Effector memory CD4-positive, alpha-beta T cell (primary cell): Measurements from ENCODE around the gene PCYT1B.
A peak's percentile ranks its signal among the peaks of the same experiment; 100 is the strongest.

Source experiments
- DNase-seq, 3 donors: peaks; one replicate each; pipeline ENCODE4 v3.0.0-alpha.2; 2020
- H3K27ac ChIP-seq: 2 replicates; pipeline ENCODE4 v1.7.0; 2013; ENCODE audit warnings: mild to moderate bottlenecking, low read length, moderate library complexity; ENCODE audit not compliant: insufficient read depth, poor library complexity, severe bottlenecking
- H3K27me3 ChIP-seq: replicated peaks from 2 replicates; pipeline ENCODE4 v1.7.0; 2013; ENCODE audit warnings: mild to moderate bottlenecking, low read length; ENCODE audit not compliant: insufficient read depth, control insufficient read depth, poor library complexity, severe bottlenecking
- H3K36me3 ChIP-seq: 2 replicates; pipeline ENCODE4 v1.7.0; 2013; ENCODE audit warnings: mild to moderate bottlenecking, low read length, moderate library complexity; ENCODE audit not compliant: control insufficient read depth, insufficient read depth
- H3K4me1 ChIP-seq: 2 replicates; pipeline ENCODE4 v1.7.0; 2013; ENCODE audit warnings: low read length, mild to moderate bottlenecking; ENCODE audit not compliant: control insufficient read depth, insufficient read depth, poor library complexity, severe bottlenecking
- H3K4me3 ChIP-seq: 2 replicates; pipeline ENCODE4 v1.7.0; 2013; ENCODE audit warnings: low read length, low read depth, mild to moderate bottlenecking; ENCODE audit not compliant: insufficient read depth, poor library complexity, severe bottlenecking
- H3K9me3 ChIP-seq: 2 replicates; pipeline ENCODE4 v1.7.0; 2013; ENCODE audit warnings: mild to moderate bottlenecking, low read length, moderate library complexity; ENCODE audit not compliant: control insufficient read depth
- total RNA-seq, 3 donors: gene quantifications; one replicate each; lab custom pipeline; 2026; lab: John Stamatoyannopoulos, UW

Gene PCYT1B
- total RNA-seq: 0 to 0.19 (median 0) reads per million in 3 donors

DNA sequence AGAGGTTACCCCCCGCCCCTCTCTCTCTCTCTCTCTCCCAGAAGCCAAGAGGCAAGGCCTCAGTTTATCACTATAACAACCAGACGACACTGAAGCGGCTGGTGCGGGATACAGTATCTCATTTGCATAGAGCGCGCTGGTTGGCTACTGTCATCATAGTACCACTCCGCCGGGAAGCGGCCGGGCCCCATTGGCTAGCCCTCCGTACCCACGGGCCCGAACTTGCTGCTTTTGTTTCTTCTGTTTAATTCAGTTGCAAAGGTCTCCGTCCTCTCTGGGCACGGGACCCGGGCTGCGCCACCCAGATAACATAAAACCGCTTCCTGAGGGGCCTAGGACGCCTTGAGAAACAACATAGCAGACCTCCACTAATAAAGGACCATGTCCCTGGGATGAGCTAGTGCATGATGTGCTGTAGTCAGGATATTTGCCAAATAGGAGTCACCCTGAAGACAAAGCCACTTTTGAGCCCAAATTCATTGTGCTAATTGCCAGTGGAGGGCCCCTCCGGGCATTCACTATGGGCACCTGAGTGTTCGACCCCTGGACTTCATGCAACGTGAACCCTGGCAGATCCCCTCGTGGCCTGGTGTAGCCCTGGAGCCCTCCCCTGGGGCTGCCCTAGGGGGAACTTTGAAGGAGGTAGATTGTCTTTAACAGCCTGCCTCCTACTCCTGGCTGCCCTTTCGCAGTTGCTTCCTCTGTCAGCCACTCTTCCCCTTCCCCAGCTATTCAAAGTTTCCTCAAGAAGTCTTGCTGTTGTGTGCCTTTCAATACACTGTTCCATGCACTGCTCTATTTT lies at the start of gene PCYT1B:
PCYT1B (minus strand) TSS at position 91 of the 802 bp plus-strand sequence. CDS start 242 bp downstream, outside the sequence.
- DNase-seq: peak; percentile 14 to 36 (median 30)
- H3K4me1 ChIP-seq: no peaks in the 10 kb centered on the region
- no peak within 1 kb of the TSS for H3K27ac ChIP-seq
- no peaks in the 10 kb centered on the region for H3K36me3 ChIP-seq
- H3K9me3 ChIP-seq: no peaks in the 10 kb centered on the region
- H3K27me3 ChIP-seq: no peaks in the 10 kb centered on the region
- peak within 1 kb of the TSS; percentile 2 for H3K4me3 ChIP-seq

DNA sequence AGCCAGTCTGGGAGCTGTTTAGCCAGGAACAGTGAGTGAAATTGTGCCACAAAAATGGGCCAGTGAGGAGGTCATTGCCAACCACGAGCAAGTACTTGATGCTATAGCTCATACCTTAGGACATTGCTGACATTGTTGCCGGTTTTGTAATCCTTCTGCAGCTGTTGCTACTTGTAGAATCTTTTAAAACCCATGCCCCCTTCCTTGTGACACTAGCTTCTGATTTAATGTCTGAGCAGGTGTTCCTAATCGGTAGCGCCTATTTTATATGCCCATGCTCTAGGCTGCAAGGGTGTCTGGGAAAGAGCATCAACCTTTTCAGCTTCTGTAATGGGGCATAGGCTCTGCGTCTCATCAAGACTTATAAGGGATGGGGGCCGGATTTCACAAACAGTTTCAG lies 49.1 kb upstream of the PCYT1B start:
- Histone ChIP-seq H3K27me3 (no peaks in the 10 kb centered on the region), H3K9me3 (no peaks in the 10 kb centered on the region), H3K4me3 (no peak overlapping the region), H3K27ac (no peak overlapping the region), H3K36me3 (no peaks in the 10 kb centered on the region), H3K4me1 (no peaks in the 10 kb centered on the region)
- no peak for DNase-seq

DNA sequence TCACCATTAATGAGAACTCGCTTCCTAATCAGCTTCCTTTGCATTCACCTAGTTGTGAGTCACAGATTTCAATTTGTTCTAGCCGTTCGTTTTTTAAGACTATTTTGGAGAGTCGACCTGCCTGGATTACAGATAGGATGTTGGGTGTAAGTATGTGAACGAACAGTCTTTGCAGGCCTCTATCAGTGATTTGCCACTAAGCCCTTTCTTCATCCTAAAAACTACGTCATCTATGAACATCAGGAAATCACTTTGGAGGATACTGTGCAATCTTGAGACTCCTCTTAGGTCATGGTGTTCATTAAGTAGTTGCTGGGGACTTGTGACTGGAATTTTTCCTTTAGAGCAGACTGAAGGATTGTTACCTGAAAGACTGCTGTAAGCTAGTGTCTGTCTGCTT lies 47.7 kb upstream of the PCYT1B start:
- Histone ChIP-seq H3K27me3 (no peaks in the 10 kb centered on the region), H3K4me1 (no peaks in the 10 kb centered on the region), H3K36me3 (no peaks in the 10 kb centered on the region), H3K27ac (no peak overlapping the region), H3K4me3 (no peak overlapping the region), H3K9me3 (no peaks in the 10 kb centered on the region)
- no peak for DNase-seq

DNA sequence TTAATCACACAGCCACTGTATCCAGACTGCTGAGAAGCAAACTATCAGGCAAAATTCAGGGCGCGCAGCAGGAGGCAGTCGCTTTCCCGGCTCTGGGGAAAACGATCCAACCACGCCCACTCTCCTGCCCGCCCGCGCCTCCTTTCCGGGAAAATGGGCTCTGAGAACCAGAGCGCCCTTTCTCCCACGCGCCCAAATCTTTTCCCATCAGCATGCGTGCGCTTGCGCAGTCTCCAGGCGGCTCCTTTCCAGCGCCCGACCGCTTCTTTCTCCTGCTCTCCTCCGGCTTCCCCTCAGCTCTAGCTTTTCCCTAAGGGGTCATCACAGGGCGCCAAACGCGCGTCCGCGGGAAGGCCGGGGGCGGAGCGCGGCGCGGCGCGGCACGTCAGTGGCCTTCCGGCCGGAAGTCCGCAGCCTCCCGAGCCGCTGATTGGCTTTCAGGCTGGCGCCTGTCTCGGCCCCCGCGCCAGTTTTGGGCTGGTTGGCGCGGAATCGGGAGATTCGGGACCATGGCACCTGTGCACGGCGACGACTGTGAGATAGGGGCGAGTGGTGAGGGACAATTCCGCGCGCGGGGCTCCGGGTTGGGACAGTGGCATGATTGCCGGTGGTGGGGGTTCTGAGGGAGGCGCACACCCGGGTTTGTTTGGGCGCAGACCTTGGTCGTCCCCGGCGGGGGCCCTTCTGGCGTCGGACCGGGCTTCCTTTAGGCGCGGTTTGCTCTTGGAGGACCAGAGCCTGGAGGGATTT lies 46.5 kb upstream of the PCYT1B start, which contains the start of gene POLA1:
POLA1 (plus strand) TSS at position 466 of the 750 bp plus-strand sequence; CDS start at position 510, 44 bp downstream.
- Histone ChIP-seq H3K4me1 (no peaks in the 10 kb centered on the region), H3K4me3 (peak within 1 kb of the TSS; percentile 74), H3K9me3 (no peaks in the 10 kb centered on the region), H3K27ac (peak within 1 kb of the TSS; percentile 37), H3K36me3 (no peaks in the 10 kb centered on the region), H3K27me3 (no peaks in the 10 kb centered on the region)
- DNase-seq: peak; percentile 36 to 58 (median 45)

DNA sequence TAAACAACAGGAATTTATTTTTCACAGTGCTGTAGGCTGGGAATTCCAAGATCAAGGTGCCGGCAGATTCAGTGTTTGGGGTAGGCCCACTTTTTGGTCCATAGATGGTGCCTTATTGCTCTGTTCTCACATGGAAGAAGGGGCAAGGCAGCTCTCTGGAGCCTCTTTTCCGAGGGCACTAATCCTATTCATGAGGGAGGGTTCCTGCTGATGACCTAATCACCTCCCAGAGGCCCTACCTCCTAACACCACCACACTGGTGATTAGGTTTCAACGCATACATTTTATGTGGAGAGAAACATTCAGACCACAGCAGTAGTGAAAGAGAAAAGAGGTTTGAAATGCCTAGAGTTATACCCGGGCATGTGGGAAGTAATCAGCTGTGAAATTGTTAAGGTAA lies 45.2 kb upstream of the PCYT1B start:
- H3K27ac ChIP-seq: no peak overlapping the region
- DNase-seq: no peak
- no peaks in the 10 kb centered on the region for H3K36me3 ChIP-seq
- H3K27me3 ChIP-seq: no peaks in the 10 kb centered on the region
- H3K4me1 ChIP-seq: no peaks in the 10 kb centered on the region
- no peaks in the 10 kb centered on the region for H3K9me3 ChIP-seq
- H3K4me3 ChIP-seq: no peak overlapping the region

DNA sequence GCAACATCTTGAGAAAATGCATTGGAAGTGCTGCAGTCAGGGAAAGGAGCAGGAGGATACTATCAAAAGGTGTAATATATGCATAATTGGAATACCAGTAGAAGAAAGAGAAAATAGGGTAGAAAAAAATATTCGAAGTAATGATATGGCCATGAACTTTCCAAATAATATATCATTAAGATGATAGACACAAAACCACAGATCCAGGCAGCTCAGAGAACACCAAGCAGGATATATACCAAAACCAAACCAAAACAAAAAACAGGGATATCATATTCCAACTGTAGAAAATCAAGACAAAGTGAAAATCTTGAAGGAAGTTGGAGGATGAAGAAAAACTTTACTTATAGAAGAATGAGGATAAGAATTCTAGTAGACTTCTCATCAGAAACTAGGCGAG lies 36.9 kb upstream of the PCYT1B start:
- DNase-seq: no peak
- H3K9me3 ChIP-seq: no peaks in the 10 kb centered on the region
- H3K36me3 ChIP-seq: no peaks in the 10 kb centered on the region
- no peaks in the 10 kb centered on the region for H3K4me1 ChIP-seq
- no peak overlapping the region for H3K27ac ChIP-seq
- H3K27me3 ChIP-seq: no peaks in the 10 kb centered on the region
- no peak overlapping the region for H3K4me3 ChIP-seq

DNA sequence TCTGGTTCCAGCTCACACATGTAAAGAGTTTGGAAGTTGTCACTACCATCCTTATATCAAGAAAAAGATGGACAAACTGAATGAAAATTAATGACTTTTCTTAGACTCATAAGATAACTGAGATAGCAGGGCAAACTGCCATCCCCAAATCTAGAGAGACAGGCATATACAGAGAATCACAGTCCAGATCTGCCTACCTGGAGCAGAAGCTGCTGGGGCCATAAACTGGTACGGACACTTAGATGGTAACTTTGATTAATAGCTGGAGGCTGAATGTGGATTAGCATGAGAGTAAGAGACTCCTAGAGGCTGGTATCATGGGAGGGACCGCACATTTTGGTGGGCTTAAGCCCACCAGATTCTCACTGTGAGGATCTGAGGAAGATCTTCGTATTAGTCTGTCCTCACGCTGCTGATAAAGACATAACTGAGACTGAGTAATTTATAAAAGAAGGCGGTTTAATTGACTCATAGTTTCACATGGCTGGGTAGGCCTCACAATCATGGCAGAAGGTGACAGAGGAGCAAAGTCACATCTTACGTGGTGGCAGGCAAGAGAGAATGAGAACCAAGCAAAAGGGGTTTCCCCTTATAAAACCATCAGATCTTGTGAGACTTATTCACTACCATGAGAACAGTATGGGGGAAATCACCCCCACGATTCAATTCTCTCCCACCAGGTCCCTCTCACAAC lies 35.7 kb upstream of the PCYT1B start:
- no peak for DNase-seq
- H3K27ac ChIP-seq: no peak overlapping the region

DNA sequence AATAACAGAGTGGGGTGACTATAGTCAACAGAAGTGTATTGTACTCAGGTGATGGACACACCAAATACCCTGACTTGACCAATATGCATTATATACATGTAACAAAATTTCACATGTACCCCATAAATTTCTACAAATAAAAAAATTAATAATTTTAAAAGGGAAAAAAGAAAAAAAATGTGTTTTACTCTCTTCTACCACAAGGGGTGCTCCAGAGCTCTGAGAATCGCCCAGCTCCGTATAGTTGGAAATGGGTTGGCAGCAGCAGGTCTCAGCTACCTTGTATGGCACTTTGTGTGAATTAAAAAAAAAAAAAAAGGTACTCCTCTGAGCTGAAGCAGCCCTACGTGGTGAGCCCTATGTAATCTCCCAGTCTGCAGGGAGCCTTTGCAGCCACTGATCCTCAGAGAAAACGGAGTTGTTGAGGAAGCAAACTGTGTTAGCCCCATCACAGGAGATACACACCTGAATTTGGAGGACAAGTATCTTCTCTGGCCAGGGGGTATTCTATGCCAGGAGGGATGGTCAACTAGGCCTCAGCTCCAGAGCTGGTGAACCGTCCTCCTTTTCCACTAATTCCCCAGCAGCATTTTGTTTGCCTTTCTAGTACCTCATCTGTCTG lies 29.4 kb upstream of the PCYT1B start:
- no peak for DNase-seq
- H3K4me1 ChIP-seq: no peaks in the 10 kb centered on the region

More for the DNA sequence above, 35.7 kb upstream of the PCYT1B start:
- H3K27me3 ChIP-seq: no peaks in the 10 kb centered on the region
- no peaks in the 10 kb centered on the region for H3K36me3 ChIP-seq
- no peaks in the 10 kb centered on the region for H3K4me1 ChIP-seq
- H3K4me3 ChIP-seq: no peak overlapping the region
- no peaks in the 10 kb centered on the region for H3K9me3 ChIP-seq

DNA sequence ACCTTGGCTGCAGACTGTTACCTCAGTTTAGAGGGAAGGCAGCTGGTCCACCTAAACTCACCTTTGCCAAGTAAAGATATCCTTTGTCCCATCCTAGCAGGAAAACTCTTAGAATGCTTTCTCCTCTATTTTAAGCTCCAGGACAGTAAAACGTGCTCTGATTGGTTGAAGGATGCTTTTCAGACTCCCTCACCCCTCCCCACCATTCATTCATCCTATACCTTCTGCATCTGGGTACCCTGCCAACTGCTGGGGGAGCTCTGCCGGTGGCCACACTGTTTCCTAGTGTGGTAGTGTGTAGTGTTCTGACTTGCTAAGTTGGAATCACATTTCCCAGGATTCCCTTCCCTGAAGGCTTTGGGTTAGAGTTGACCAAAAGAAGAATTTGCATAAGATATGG lies 26.3 kb upstream of the PCYT1B start:
- no peak overlapping the region for H3K4me3 ChIP-seq
- H3K9me3 ChIP-seq: no peaks in the 10 kb centered on the region
- no peak for DNase-seq
- H3K36me3 ChIP-seq: no peaks in the 10 kb centered on the region
- H3K4me1 ChIP-seq: no peaks in the 10 kb centered on the region
- H3K27ac ChIP-seq: no peak overlapping the region
- H3K27me3 ChIP-seq: no peaks in the 10 kb centered on the region

More for the DNA sequence above, 29.4 kb upstream of the PCYT1B start:
- H3K27me3 ChIP-seq: no peaks in the 10 kb centered on the region
- no peak overlapping the region for H3K4me3 ChIP-seq
- no peaks in the 10 kb centered on the region for H3K9me3 ChIP-seq
- no peaks in the 10 kb centered on the region for H3K36me3 ChIP-seq
- H3K27ac ChIP-seq: no peak overlapping the region
